C1 segment of cervical spinal cord (tissue), 14 donors: ENCODE measurements around the gene TRAPPC6A.
A peak's percentile ranks its signal among the peaks of the same experiment; 100 is the strongest.

Experiments
- DNase-seq, 14 donors: peaks; one replicate each; lab custom pipeline; 2025; lab: John Stamatoyannopoulos, UW

TRAPPC6A gene

GRCh38 chr19:45163751-45164460 is 14.1 kb downstream of the TRAPPC6A start:
- DNase-seq: no peak

- no peak for DNase-seq
These were observed 14.9 kb downstream of the TRAPPC6A start for GRCh38 chr19:45163156-45163555.

- DNase-seq: no peak
These were observed 15.4 kb downstream of the TRAPPC6A start for GRCh38 chr19:45162608-45163143.

- DNase-seq: no peak
These were observed 16.1 kb downstream of the TRAPPC6A start for GRCh38 chr19:45161738-45162607.

- no peak for DNase-seq
These were observed 16.9 kb downstream of the TRAPPC6A start, which contains the start of gene NKPD1 for GRCh38 chr19:45160870-45161737. TSS of gene NKPD1 (minus strand) at chr19:45160982. CDS start at chr19:45160150, 832 bp downstream.

- DNase-seq: no peak
These were observed 18.1 kb downstream of the TRAPPC6A start for GRCh38 chr19:45159971-45160324.

GRCh38 chr19:45159210-45159970 is 18.6 kb downstream of the TRAPPC6A start:
- no peak for DNase-seq

- no peak for DNase-seq
These were observed 19.4 kb downstream of the TRAPPC6A start for GRCh38 chr19:45158503-45159209.

- DNase-seq: no peak
These were observed 21.3 kb downstream of the TRAPPC6A start for GRCh38 chr19:45156751-45157150.

- no peak for DNase-seq
These were observed 21.9 kb downstream of the TRAPPC6A start for GRCh38 chr19:45156011-45156630.

- no peak for DNase-seq
These were observed 23.8 kb downstream of the TRAPPC6A start for GRCh38 chr19:45154064-45154827.

GRCh38 chr19:45153339-45154063 is 24.5 kb downstream of the TRAPPC6A start:
- DNase-seq: peak in 8 of 14 donors; percentile 10 to 44 (median 33)

GRCh38 chr19:45152504-45153338 is 25.3 kb downstream of the TRAPPC6A start:
- DNase-seq: peak in 2 of 14 donors; percentile 16

GRCh38 chr19:45151821-45152503 is 26.1 kb downstream of the TRAPPC6A start:
- no peak for DNase-seq

- no peak for DNase-seq
These were observed 26.7 kb downstream of the TRAPPC6A start for GRCh38 chr19:45151320-45151719.

GRCh38 chr19:45150751-45151281 is 27.2 kb downstream of the TRAPPC6A start:
- DNase-seq: no peak
